Peyer's patch (tissue), 4 donors: ENCODE results near the gene LUC7L.

Experiments used
- POLR2A ChIP-seq, 2 donors: fragments of 450-650 bp; IDR thresholded peaks; one replicate each; pipeline ENCODE4 v1.5.1; 2017; ENCODE audit warnings: antibody characterized with exemption in 2 of 2, mild to moderate bottlenecking in 2 of 2, moderate library complexity in 2 of 2
- TF ChIP-seq, protein P1 (sequence below), 6 experiments: fragments of 450-650 bp in 4 of 6; fragments of 200-600 bp in 2 of 6; sonication (generic) in 1 of 6; IDR thresholded peaks; one replicate each; pipeline ENCODE4 v1.5.1; 2017 to 2019; ENCODE audit warnings: antibody characterized with exemption in 6 of 6, mild to moderate bottlenecking in 3 of 6, moderate library complexity in 1 of 6

DNA sequence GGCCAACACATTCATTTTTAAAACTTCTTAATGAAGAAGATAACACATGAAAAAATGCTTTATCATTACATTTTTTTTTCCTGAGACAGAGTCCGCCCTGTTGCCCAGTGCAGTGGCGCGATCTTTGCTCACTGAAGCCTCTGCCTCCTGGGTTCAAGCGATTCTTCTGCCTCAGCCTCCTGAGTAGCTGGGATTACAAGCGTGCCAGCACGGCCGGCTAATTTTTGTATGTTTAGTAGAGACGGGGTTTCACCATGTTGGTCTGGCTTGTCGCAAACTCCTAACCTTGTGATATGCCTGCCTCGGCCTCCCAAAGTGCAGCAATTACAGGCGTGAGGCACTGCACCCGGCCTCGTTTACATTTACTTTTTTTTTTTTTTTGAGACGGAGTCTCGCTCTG lies 35.8 kb downstream of the LUC7L start:
- TF ChIP-seq, protein P1, sequence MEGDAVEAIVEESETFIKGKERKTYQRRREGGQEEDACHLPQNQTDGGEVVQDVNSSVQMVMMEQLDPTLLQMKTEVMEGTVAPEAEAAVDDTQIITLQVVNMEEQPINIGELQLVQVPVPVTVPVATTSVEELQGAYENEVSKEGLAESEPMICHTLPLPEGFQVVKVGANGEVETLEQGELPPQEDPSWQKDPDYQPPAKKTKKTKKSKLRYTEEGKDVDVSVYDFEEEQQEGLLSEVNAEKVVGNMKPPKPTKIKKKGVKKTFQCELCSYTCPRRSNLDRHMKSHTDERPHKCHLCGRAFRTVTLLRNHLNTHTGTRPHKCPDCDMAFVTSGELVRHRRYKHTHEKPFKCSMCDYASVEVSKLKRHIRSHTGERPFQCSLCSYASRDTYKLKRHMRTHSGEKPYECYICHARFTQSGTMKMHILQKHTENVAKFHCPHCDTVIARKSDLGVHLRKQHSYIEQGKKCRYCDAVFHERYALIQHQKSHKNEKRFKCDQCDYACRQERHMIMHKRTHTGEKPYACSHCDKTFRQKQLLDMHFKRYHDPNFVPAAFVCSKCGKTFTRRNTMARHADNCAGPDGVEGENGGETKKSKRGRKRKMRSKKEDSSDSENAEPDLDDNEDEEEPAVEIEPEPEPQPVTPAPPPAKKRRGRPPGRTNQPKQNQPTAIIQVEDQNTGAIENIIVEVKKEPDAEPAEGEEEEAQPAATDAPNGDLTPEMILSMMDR (IDR thresholded peaks at IDR 0.05) = no peak
- no peak for TF ChIP-seq POLR2A (IDR thresholded peaks at IDR 0.05)
